HG03457 (cell line): ENCODE measurements around the gene PTCH2.
A peak's percentile ranks its signal among the peaks of the same experiment; 100 is the strongest.

Experiments used
- ATAC-seq: cut with Tn5 transposase; IDR thresholded peaks from one replicate; pipeline ENCODE4 v1.9.1; 2021; ENCODE audit warnings: moderate number of reproducible peaks; ENCODE audit not compliant: unreplicated experiment

Gene PTCH2

DNA sequence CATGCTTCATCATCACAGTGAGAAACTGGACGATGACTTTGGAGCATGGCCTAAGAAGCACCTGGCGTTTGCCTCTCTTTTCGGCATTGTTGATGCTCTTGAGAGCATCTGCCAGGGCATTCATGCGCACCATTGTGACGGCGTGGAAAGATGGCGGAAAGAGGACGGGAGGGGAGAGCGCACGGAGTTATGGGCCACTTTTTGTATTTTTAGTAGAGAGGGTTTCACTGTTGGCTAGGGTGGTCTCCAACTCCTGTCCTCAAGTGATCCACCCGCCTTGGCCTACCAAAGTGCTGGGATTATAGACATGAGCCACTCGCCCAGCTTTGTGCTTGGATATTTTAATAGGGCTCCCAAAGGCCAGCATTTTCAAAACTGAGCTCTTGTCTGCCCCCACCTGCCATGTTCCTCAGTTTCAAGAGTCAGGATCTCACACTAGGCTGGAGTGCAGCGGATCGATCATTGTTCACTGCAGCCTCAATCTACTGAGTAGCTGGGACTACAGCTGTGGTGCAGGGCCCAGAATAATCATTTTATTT lies 62.4 kb downstream of the PTCH2 start:
- ATAC-seq, result no peak

DNA sequence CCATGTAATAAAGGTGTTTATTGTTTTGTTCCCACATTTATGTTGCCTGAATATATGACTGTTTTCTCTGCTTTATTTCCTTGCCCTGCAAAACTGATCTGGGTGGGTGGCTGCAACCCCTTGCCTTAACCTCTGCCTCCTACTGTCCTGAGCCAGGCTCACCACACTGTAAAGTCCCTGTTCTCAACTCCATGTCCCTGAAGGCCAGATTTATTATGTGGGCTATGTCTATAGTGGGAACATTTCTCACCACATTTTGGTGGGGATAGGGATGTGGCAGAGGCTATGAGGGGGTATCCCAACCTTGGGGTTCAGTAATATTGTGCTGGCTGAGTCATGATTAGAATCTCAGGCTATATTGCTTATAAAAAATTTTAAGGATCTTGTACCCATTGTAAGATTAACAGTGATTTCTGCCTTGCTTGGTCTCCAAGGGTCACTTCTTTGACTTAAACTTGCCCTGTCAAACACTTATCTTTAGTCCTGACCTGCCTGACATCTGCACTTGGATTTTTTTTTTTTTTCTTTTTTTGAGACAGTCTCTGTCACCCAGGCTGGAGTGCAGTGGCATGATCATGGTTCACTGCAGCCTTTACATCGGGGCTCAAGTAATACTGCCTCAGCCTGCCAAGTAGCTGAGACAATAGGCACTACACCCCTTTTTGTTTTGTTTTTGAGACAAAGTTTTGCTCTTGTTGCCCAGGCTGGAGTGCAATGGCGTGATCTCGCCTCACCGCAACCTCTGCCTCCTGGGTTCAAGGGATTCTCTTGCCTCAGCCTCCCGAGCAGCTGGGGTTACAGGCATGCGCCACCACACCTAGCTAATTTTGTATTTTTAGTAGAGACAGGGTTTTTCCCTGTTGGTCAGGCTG lies 64.1 kb downstream of the PTCH2 start:
- ATAC-seq, result no peak

DNA sequence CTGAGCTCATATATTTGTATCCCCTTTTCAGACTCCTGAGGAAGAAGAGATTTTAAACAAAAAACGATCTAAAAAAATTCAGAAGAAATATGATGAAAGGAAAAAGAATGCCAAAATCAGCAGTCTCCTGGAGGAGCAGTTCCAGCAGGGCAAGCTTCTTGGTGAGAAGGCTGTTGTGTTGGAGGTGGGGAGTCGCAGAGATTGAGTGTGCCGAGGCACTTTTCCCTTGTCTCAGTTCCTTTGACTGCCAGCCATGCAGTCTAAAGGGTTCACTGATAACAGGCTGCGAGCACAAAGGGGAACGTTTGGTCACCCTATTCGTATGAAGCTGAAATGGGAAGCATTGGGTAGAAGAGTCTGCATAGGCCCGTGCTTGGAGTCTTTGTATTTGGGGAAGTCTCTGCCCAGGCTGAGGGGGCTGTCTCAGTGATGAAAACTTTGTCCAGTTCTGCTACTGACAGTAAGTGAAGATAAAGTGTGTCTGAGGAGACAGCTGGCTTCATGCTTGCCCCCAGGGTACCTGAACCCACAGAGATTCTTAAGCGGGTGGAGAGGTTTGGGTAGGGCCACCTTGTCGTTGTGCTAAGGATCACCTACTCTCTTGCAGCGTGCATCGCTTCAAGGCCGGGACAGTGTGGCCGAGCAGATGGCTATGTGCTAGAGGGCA lies 65.0 kb downstream of the PTCH2 start:
- no peak for ATAC-seq

DNA sequence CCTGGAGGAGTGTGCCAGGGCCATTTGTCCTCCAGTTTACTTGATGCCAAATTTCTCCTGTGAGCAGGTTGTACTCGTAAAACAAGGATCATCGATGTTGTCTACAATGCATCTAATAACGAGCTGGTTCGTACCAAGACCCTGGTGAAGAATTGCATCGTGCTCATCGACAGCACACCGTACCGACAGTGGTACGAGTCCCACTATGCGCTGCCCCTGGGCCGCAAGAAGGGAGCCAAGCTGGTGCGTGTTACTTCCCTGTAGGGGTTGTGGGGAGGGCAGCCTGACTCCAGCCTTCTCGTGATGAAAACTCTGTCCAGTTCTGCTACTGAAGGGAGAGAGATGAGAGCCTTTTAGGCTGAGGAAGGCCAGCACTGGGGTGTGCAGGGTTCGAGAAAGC lies 65.5 kb downstream of the PTCH2 start:
- ATAC-seq, result no peak

DNA sequence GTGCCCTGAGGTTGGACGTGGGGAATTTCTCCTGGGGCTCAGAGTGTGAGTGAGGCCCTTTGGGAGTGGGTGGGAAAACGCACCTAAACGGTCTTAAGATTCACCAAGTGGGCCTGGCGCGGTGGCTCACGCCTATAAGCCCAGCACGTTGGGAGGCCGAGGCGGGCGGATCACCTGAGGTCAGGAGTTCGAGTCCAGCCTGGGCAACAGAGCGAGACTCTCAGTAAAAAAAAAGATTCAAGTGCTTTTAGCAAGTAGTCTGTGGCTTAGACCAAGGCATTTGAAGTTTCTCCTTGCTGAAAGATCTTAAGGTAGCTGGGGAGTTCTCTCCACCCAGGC lies 66.4 kb downstream of the PTCH2 start:
- ATAC-seq, result no peak

DNA sequence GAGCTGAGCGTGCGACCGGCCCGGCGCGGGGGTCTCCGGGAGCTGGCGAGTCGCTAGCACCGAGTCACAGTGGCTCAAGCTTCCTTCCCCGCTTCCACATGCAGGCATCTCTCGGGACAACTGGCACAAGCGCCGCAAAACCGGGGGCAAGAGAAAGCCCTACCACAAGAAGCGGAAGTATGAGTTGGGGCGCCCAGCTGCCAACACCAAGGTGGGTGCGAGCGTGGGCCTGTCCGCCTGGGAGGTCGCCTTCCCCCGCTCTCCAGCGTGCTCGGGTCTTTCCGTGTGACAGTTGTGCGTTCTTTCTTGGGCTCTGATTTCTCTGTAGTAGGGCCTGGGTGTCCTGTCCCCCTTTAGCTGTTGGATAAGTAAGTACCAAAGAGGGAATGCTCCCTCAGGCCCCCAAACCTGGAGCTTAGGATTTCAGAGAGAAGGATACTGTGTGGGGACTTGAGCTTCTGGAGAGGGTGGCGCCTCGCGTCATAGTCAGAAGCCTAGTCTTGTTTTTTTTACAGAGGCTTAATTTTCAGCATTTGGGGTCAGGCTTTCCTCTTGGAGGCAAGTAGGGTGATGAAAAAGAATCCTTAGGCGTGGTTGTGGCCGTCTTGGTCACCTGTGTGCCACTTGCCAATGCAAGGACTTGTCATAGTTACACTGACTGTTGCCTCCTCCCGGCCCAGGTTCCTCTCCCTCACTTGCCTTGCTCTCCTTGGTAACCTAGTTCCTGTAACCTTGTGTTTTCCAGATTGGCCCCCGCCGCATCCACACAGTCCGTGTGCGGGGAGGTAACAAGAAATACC lies 66.9 kb downstream of the PTCH2 start:
- peak; percentile 6 for ATAC-seq

DNA sequence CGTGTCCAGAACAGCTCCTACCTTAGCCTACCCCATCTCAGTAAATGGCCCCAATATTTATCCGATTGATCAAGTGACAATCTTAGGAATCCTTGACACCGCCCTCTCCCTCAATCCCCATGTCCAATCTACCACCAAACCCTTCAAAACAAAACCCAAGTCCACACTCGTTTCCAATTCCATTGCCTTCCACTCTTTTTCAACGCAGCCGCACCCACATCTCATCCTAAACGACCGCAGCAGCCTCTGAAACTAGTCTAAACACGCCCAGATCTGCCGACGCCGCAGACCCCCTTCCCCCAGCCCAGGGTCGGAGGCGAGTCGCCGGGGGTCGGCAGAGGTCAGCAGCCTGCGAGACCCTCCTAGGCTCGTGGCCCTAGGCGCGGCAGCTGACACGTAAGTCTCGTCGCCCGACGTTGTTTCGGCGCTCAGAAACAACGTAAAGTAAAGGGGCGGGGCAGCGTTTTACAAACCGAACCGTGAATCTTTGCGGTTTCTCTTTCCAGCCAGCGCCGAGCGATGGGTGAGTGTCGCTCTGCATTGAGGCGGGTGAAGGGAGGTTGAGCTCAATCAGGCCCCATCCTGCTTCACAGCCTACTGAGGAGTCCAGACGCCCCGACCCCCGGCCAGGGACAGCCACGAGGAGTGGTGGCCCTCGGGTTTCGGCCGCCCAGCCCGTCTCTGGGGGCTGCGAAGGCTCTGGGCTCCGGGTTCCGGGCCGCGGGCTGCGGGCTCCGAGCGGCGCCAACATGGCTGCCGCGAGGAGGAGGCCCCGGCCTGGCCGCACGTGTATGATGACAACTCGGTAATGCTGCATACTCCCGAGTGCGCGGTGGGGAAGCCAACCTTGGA lies 67.7 kb downstream of the PTCH2 start, which contains the start of gene RPS8:
Gene RPS8, plus strand, starts transcription at position 463 of the 852 bp plus-strand sequence. Its CDS starts 57 bp downstream, at position 520.
- ATAC-seq, result peak; percentile 63
